PC-3 (cell line): Measurements from ENCODE around the gene C5orf63. TPM values are rescaled to one million over a fixed set of nuclear protein-coding genes. Genes with fewer than 3 reads are reported as not detected.

Experiments used
- ATAC-seq: fragments of 200-7000 bp; cut with Tn5 transposase; 2 replicates; pipeline ENCODE4 v1.9.1; 2020; ENCODE audit warnings: mild to moderate bottlenecking, moderate library complexity
- BruUV-seq: library from RNA; stranded (reverse); fragments of 400-500 nt; replicated peaks from 2 replicates; lab custom pipeline; 2021; lab: Mats Ljungman, UMichigan
- CTCF ChIA-PET: fragments of 300-600 bp; sonication (Branson Sonifier 250); formaldehyde crosslinking; loops from one replicate; lab custom pipeline; 2022; ENCODE audit warnings: antibody characterized with exemption; lab: Charles Lee
- POLR2A ChIA-PET: fragments of 300-600 bp; sonication (Branson Sonifier 250); formaldehyde crosslinking; loops from one replicate; lab custom pipeline; 2022; ENCODE audit warnings: antibody characterized with exemption; ENCODE audit not compliant: unreplicated experiment; lab: Charles Lee
- DNase-seq: peaks from one replicate; pipeline ENCODE4 v3.0.0-alpha.2; 2015
- H2AFZ ChIP-seq: fragments of 300-600 bp; sonication (generic); 2 replicates; pipeline ENCODE4 v1.6.0; 2016; ENCODE audit warnings: antibody characterized with exemption, low read length
- H3F3A ChIP-seq: fragments of 300-600 bp; sonication (generic); one replicate; pipeline ENCODE4 v1.6.0; 2017; ENCODE audit warnings: antibody characterized with exemption, low read length, control low read depth, mild to moderate bottlenecking; ENCODE audit not compliant: unreplicated experiment
- H3K27ac ChIP-seq: fragments of 300-600 bp; sonication (generic); 2 replicates; pipeline ENCODE4 v1.5.1; 2016; ENCODE audit warnings: mild to moderate bottlenecking, low read length
- H3K27me3 ChIP-seq: fragments of 300-600 bp; sonication (generic); 2 replicates; pipeline ENCODE4 v1.6.1; 2016; ENCODE audit warnings: low read length, mixed read lengths
- H3K36me3 ChIP-seq: fragments of 300-600 bp; sonication (generic); 2 replicates; pipeline ENCODE4 v1.6.1; 2016; ENCODE audit warnings: low read depth, mixed run types, low read length, mixed read lengths
- H3K4me1 ChIP-seq: fragments of 300-600 bp; sonication (generic); 2 replicates; pipeline ENCODE4 v1.5.1; 2016; ENCODE audit warnings: low read length; ENCODE audit not compliant: insufficient read depth
- H3K4me2 ChIP-seq: fragments of 300-600 bp; sonication (generic); 2 replicates; pipeline ENCODE4 v1.6.0; 2016; ENCODE audit warnings: low read length
- H3K4me3 ChIP-seq: fragments of 300-600 bp; sonication (generic); 2 replicates; pipeline ENCODE4 v1.5.1; 2016; ENCODE audit warnings: mild to moderate bottlenecking, low read length, mixed read lengths
- H3K79me2 ChIP-seq: fragments of 300-600 bp; sonication (generic); 2 replicates; pipeline ENCODE4 v1.6.1; 2017; ENCODE audit warnings: low read length, mixed read lengths
- H3K9ac ChIP-seq: fragments of 300-600 bp; sonication (generic); 2 replicates; pipeline ENCODE4 v1.6.0; 2016; ENCODE audit warnings: mild to moderate bottlenecking, low read length
- H3K9me2 ChIP-seq: fragments of 300-600 bp; sonication (generic); replicated peaks from 2 replicates; pipeline ENCODE4 v1.6.1; 2016; ENCODE audit warnings: mixed run types, low read length, mixed read lengths
- H3K9me3 ChIP-seq: fragments of 300-600 bp; sonication (generic); 2 replicates; pipeline ENCODE4 v1.6.1; 2016; ENCODE audit warnings: low read length, mixed read lengths
- H4K20me1 ChIP-seq: fragments of 300-600 bp; sonication (generic); 2 replicates; pipeline ENCODE4 v1.6.1; 2016; ENCODE audit warnings: low read length, mixed read lengths
- EZH2 ChIP-seq: fragments of 300-600 bp; sonication (generic); IDR thresholded peaks from one replicate; pipeline ENCODE4 v1.6.1; 2017; ENCODE audit warnings: antibody characterized with exemption, mild to moderate bottlenecking, low read length; ENCODE audit not compliant: unreplicated experiment
- EZH2phosphoT487 ChIP-seq: fragments of 300-600 bp; sonication (generic); IDR thresholded peaks from 2 replicates; pipeline ENCODE4 v1.6.1; 2018; ENCODE audit warnings: mild to moderate bottlenecking, antibody characterized with exemption, low read length, borderline replicate concordance
- intact Hi-C: fragments of 100-400 bp; cut with micrococcal nuclease; formaldehyde crosslinking; loops from 2 replicates; pipeline ENCODE4 v1.9.0; 2023
- total RNA-seq: library from RNA; depleted of rRNA; stranded (reverse); fragments of >200 nt; gene quantifications from 2 replicates; pipeline ENCODE4 v1.2.3, GENCODE V29; 2014
- TF ChIP-seq, protein P1 (sequence below): fragments of 300-600 bp; sonication (generic); conservative IDR thresholded peaks from 2 replicates; pipeline ENCODE4 v1.5.1; 2017; ENCODE audit warnings: antibody characterized with exemption, low read depth, mild to moderate bottlenecking, low read length

Gene C5orf63
- total RNA-seq, 1 experiment from 2014 or later: 3.7 TPM

- Histone ChIP-seq H3K79me2 (no peaks in the 10 kb centered on the region), H3K4me2 (no peak overlapping the region), H3F3A (no peaks in the 10 kb centered on the region), H3K36me3 (no peaks in the 10 kb centered on the region), H3K9me3 (no peaks in the 10 kb centered on the region), H3K27ac (no peak overlapping the region), H4K20me1 (no peaks in the 10 kb centered on the region), H3K9ac (no peak overlapping the region), H3K4me3 (no peak overlapping the region), H3K9me2 (no peaks in the 10 kb centered on the region), H2AFZ (no peak overlapping the region), H3K4me1 (no peaks in the 10 kb centered on the region), H3K27me3 (no peaks in the 10 kb centered on the region)
- peak; percentile 51 for DNase-seq
- BruUV-seq: no TSS peak
- CTCF ChIA-PET: no interaction called here
- no peak for ATAC-seq
- POLR2A ChIA-PET: no interaction called here
- intact Hi-C loops: no loop called here
- TF ChIP-seq, protein P1, sequence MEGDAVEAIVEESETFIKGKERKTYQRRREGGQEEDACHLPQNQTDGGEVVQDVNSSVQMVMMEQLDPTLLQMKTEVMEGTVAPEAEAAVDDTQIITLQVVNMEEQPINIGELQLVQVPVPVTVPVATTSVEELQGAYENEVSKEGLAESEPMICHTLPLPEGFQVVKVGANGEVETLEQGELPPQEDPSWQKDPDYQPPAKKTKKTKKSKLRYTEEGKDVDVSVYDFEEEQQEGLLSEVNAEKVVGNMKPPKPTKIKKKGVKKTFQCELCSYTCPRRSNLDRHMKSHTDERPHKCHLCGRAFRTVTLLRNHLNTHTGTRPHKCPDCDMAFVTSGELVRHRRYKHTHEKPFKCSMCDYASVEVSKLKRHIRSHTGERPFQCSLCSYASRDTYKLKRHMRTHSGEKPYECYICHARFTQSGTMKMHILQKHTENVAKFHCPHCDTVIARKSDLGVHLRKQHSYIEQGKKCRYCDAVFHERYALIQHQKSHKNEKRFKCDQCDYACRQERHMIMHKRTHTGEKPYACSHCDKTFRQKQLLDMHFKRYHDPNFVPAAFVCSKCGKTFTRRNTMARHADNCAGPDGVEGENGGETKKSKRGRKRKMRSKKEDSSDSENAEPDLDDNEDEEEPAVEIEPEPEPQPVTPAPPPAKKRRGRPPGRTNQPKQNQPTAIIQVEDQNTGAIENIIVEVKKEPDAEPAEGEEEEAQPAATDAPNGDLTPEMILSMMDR: no peak
- TF ChIP-seq EZH2phosphoT487 (no peak), EZH2 (no peak)
Observed at GRCh38 chr5:127068493-127069214, 4.6 kb downstream of the C5orf63 start.

DNA sequence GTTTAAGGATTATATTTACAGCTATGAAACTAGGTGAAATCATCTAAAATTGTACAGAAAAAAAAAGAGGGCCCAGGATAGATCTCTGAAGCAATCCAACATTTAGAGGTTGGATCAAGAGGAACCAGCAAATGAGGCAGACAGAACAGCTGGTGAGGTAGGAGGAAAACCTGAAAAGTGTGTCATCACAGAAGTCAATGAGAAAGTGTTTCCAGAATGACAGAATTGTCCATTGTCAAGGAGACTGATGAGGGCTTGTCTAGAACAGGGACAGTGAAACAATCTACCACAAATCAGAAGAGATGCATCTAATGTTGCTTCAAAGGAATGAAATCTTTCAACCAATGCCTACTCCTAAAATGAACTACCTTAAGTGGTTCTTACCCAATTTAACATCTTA lies 6.6 kb downstream of the C5orf63 start:
- Histone ChIP-seq H3K79me2 (no peaks in the 10 kb centered on the region), H3K36me3 (no peaks in the 10 kb centered on the region), H3K4me3 (no peak overlapping the region), H4K20me1 (no peaks in the 10 kb centered on the region), H3K27me3 (no peaks in the 10 kb centered on the region), H3K4me1 (no peaks in the 10 kb centered on the region), H3F3A (no peaks in the 10 kb centered on the region), H3K9ac (no peak overlapping the region), H2AFZ (no peak overlapping the region), H3K4me2 (no peak overlapping the region), H3K9me2 (no peaks in the 10 kb centered on the region), H3K9me3 (no peaks in the 10 kb centered on the region), H3K27ac (no peak overlapping the region)
- intact Hi-C loops: no loop called here
- BruUV-seq: no TSS peak
- ATAC-seq (no peak), DNase-seq (no peak)
- ChIA-PET POLR2A (no interaction called here), CTCF (no interaction called here)
- TF ChIP-seq EZH2 (no peak), EZH2phosphoT487 (no peak)
- TF ChIP-seq, protein P1: no peak

GRCh38 chr5:127064253-127064840 lies 9.0 kb downstream of the C5orf63 start:
- H3K9me3 ChIP-seq: no peaks in the 10 kb centered on the region
- POLR2A ChIA-PET: no interaction called here
- H2AFZ ChIP-seq: no peak overlapping the region
- H3K36me3 ChIP-seq: no peaks in the 10 kb centered on the region
- DNase-seq: no peak
- H4K20me1 ChIP-seq: no peaks in the 10 kb centered on the region
- CTCF ChIA-PET: no interaction called here
- no peak overlapping the region for H3K4me3 ChIP-seq
- ATAC-seq: no peak
- BruUV-seq: no TSS peak
- H3K4me1 ChIP-seq: no peaks in the 10 kb centered on the region
- H3K9me2 ChIP-seq: no peaks in the 10 kb centered on the region
- H3K27me3 ChIP-seq: no peaks in the 10 kb centered on the region
- no peak overlapping the region for H3K27ac ChIP-seq
- intact Hi-C loops: no loop called here
- TF ChIP-seq, protein P1: no peak
- TF ChIP-seq EZH2 (no peak), EZH2phosphoT487 (no peak)
- no peak overlapping the region for H3K4me2 ChIP-seq
- no peaks in the 10 kb centered on the region for H3F3A ChIP-seq
- no peaks in the 10 kb centered on the region for H3K79me2 ChIP-seq
- no peak overlapping the region for H3K9ac ChIP-seq
